Measurements from ENCODE around the gene USP49. TPM values are rescaled to one million over a fixed set of nuclear protein-coding genes. Genes with fewer than 3 reads are reported as not detected.

Gene USP49
- total RNA-seq, 4 donors from 2014 or later: 2.1 to 8.6 (median 4.7) TPM

GRCh38 chr6:41937861-41938574 lies 42.8 kb upstream of the USP49 start:
- Histone ChIP-seq H3K27me3 (no peaks in the 10 kb centered on the region), H3K27ac (peak overlapping the region; percentile 4 to 87 (median 75)), H3K4me3 (no peak overlapping the region), H3K4me1 (peaks cover 0 to 60% (median 35%) of the 10 kb centered on the region in 4 donors), H3K9me3 (no peaks in the 10 kb centered on the region), H3K36me3 (peaks cover 0 to 31% (median 0%) of the 10 kb centered on the region in 3 donors)
- TF ChIP-seq POLR2A (IDR thresholded peaks at IDR 0.05) (no peak), CTCF (IDR thresholded peaks at IDR 0.05) (no peak)
- DNase-seq: peak in 1 of 3 donors; percentile 57

DNA sequence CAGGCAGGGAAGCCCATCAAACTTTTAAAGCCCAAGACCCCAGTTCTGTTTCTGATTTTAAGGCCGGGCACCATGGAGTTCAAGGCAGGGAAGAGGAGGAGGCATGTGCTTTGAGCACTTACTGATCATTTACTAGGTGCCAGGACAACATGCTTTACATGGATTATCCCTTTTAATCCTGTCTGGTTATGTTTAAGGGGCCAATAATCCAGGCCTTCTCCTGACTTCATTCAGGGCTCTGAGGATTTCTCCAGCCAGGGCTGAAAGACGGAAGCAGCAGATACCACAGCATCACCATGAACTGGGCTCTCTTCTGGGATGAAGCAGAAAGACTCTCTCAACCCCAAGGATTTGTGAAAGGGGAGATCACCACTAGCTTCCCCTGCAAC lies 42.3 kb upstream of the USP49 start:
- TF ChIP-seq POLR2A (IDR thresholded peaks at IDR 0.05) (no peak), CTCF (IDR thresholded peaks at IDR 0.05) (no peak)
- Histone ChIP-seq H3K4me1 (peaks cover 0 to 59% (median 34%) of the 10 kb centered on the region in 4 donors), H3K4me3 (no peak overlapping the region), H3K36me3 (peaks cover 0 to 37% (median 0%) of the 10 kb centered on the region in 3 donors), H3K27ac (peak overlapping the region in 2 of 4 donors; percentile 4 to 14), H3K9me3 (no peaks in the 10 kb centered on the region), H3K27me3 (no peaks in the 10 kb centered on the region)
- no peak for DNase-seq

- DNase-seq: peak in 2 of 3 donors; percentile 51 to 83
- peak; percentile 52 to 84 (median 78) for TF ChIP-seq CTCF (IDR thresholded peaks at IDR 0.05)
- TF ChIP-seq POLR2A (IDR thresholded peaks at IDR 0.05): no peak
- Histone ChIP-seq H3K27ac (peak overlapping the region in 3 of 4 donors; percentile 6 to 43 (median 31)), H3K4me3 (no peak overlapping the region), H3K36me3 (peaks cover 0 to 49% (median 0%) of the 10 kb centered on the region in 3 donors), H3K9me3 (no peaks in the 10 kb centered on the region), H3K4me1 (peaks cover 0 to 54% (median 29%) of the 10 kb centered on the region in 4 donors), H3K27me3 (no peaks in the 10 kb centered on the region)
Observed at GRCh38 chr6:41936073-41936837, 41.1 kb upstream of the USP49 start.

GRCh38 chr6:41935685-41936072 lies 40.5 kb upstream of the USP49 start:
- peaks cover 0 to 55% (median 0%) of the 10 kb centered on the region in 3 donors for H3K36me3 ChIP-seq
- TF ChIP-seq CTCF (IDR thresholded peaks at IDR 0.05) (no peak), POLR2A (IDR thresholded peaks at IDR 0.05) (no peak)
- DNase-seq: no peak
- no peak overlapping the region for H3K4me3 ChIP-seq
- H3K9me3 ChIP-seq: no peaks in the 10 kb centered on the region
- no peaks in the 10 kb centered on the region for H3K27me3 ChIP-seq
- peak overlapping the region in 3 of 4 donors; percentile 6 to 43 (median 31) for H3K27ac ChIP-seq
- peaks cover 0 to 53% (median 23%) of the 10 kb centered on the region in 4 donors for H3K4me1 ChIP-seq

DNA sequence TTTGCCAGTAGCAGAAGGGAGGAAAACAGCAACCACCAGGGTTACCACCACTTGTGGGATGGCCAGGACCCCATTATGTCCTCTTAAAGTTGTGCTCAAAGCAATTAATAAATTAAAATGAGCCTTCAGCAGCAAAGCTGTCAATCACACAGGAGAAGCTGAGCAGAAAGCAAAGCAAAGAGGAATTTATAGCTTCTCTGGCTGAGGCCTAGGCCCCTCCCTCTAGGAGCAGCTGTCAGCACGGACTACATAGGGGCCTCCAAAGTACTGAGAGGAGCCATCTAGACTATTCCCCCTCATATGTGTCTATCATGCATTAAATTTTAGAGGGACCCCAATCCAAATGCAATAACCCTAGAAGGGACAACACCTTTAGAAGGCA lies 40.0 kb upstream of the USP49 start:
- Histone ChIP-seq H3K36me3 (peaks cover 0 to 60% (median 0%) of the 10 kb centered on the region in 3 donors), H3K4me3 (no peak overlapping the region), H3K27me3 (no peaks in the 10 kb centered on the region), H3K4me1 (peaks cover 0 to 48% (median 19%) of the 10 kb centered on the region in 4 donors), H3K9me3 (no peaks in the 10 kb centered on the region), H3K27ac (no peak overlapping the region)
- no peak for DNase-seq
- TF ChIP-seq POLR2A (IDR thresholded peaks at IDR 0.05) (no peak), CTCF (IDR thresholded peaks at IDR 0.05) (no peak)
